HS-5 (cell line): ENCODE measurements around the gene MRGPRX3.

Source experiments
- DNase-seq: peaks from one replicate; pipeline ENCODE4 v3.0.0-alpha.2; 2012; ENCODE audit warnings: low read depth

The MRGPRX3 gene

DNA sequence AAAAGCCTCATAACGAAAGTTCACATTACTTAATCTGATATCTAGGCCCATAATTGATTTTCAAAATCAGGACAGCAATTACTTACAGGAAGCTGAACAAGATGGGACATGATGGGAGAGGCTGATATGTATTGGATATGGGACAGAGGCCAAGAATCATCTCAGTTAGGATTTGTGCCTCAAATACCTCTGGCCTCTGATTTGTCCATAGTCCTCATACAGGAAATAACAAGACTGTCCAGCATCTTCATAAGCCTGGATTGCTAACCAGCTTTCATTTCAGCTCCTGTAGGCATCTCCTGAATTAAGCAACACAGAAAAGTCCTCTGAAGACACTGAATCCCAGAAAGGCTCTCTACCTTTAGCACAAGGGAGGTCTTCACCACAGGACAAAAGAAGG lies 36.0 kb downstream of the MRGPRX3 start:
- DNase-seq = no peak

DNA sequence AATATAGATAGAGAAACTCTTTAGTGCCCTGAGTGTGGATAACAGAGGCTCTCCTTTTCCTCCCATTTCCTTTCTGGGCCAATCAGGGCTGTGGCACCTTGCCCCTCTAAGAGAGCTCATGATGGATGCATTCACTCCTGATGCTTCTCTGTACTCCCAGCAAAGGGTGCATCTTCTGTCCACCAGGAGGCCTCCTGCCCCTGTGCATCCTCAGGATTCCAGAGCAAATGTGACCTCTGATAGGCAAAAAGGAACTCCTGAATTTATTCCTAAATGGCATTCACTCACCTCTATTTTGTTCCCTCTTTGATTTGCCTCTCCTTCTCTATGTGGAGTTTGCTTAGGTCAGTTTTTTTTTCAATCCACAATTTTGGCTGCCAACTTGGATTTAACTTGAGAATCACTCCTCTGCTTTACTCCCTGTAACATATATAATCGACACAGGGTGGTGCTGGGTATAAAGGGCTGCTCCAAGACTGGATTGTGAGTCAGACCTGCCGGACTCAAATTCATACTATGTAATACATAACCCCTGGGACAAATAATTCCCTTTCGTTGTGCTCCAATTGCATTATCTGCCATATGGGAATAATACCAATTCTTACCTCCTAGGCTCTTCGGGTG lies 39.1 kb downstream of the MRGPRX3 start:
- peak; percentile 20 for DNase-seq

DNA sequence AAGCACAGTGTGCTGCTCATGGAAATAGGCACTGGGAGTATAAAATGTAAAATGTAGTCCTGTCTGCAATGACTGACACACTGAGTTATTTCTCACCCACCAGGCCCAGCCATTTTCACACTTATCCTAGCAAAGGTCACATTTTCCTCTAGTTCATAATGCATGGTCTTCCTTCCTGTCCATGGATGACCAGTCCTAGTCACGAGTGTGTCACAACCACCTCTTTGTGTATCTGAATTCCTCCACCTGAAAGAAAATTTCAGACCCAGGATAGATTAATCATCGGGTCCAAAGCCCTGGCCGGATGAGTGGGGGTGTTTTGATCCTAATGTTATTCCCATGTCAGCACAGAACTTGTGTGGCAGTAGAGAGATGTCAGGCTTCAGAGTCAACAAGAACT lies 40.3 kb downstream of the MRGPRX3 start, which contains the start of gene MRGPRX4:
MRGPRX4 (plus strand) TSS at position 172 of the 400 bp plus-strand sequence. CDS start 420 bp downstream, outside the sequence.
- peak; percentile 3 for DNase-seq

DNA sequence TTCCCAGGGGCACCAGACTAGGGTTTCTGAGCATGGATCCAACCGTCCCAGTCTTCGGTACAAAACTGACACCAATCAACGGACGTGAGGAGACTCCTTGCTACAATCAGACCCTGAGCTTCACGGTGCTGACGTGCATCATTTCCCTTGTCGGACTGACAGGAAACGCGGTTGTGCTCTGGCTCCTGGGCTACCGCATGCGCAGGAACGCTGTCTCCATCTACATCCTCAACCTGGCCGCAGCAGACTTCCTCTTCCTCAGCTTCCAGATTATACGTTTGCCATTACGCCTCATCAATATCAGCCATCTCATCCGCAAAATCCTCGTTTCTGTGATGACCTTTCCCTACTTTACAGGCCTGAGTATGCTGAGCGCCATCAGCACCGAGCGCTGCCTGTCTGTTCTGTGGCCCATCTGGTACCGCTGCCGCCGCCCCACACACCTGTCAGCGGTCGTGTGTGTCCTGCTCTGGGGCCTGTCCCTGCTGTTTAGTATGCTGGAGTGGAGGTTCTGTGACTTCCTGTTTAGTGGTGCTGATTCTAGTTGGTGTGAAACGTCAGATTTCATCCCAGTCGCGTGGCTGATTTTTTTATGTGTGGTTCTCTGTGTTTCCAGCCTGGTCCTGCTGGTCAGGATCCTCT lies 41.0 kb downstream of the MRGPRX3 start:
- no peak for DNase-seq
